Hepatocyte (in vitro differentiated cells): ENCODE data around the gene VRTN.
"Not testable (repeated sequence)": the region's sequence is repeated elsewhere in the genome, so short reads cannot be mapped to it uniquely, and the experiment has no call there.

Experiments
- CTCF ChIP-seq: fragments of 200-600 bp; sonication (generic); IDR thresholded peaks from 2 replicates; pipeline ENCODE4 v1.5.1; 2016; ENCODE audit warnings: antibody characterized with exemption, mild to moderate bottlenecking; ENCODE audit not compliant: poor library complexity
- EZH2 ChIP-seq: fragments of 200-600 bp; sonication (generic); IDR thresholded peaks from 2 replicates; pipeline ENCODE4 v1.6.1; 2016; ENCODE audit warnings: antibody characterized with exemption, mild to moderate bottlenecking, borderline replicate concordance
- EZH2phosphoT487 ChIP-seq: fragments of 200-600 bp; sonication (generic); IDR thresholded peaks from one replicate; pipeline ENCODE4 v1.6.1; 2018; ENCODE audit warnings: antibody characterized with exemption, mild to moderate bottlenecking, low read depth, moderate library complexity; ENCODE audit not compliant: unreplicated experiment, severe bottlenecking

DNA sequence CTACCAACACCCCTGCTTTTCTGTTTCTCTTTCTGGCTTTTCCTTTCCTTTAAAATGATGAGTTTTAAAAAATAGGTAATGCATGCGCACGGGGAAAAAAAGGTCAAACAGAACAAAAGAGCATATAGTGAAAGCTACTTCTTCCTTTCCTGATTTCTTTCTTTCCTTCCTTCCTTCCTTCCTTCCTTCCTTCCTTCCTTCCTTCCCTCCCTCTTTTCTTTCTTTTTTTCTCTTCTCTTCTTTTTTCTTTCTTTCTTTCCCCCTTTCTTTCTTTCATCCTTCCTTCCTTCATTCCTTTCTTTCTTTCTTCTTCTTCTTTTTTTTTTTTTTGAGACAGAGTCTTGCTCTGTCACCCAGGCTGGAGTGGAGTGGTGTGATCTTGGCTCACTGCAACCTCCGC, 42.2 kb downstream of the VRTN start:
- TF ChIP-seq CTCF, EZH2, EZH2phosphoT487: not testable (repeated sequence)
